Measurements from ENCODE around the gene EBNA1BP2. TPM values are rescaled to one million over a fixed set of nuclear protein-coding genes. Genes with fewer than 3 reads are reported as not detected.
"Not testable (repeated sequence)": the region's sequence is repeated elsewhere in the genome, so short reads cannot be mapped to it uniquely, and the experiment has no call there.

Gene EBNA1BP2
- total RNA-seq, 2 experiments from 2014 or later: 100 to 114 TPM

DNA sequence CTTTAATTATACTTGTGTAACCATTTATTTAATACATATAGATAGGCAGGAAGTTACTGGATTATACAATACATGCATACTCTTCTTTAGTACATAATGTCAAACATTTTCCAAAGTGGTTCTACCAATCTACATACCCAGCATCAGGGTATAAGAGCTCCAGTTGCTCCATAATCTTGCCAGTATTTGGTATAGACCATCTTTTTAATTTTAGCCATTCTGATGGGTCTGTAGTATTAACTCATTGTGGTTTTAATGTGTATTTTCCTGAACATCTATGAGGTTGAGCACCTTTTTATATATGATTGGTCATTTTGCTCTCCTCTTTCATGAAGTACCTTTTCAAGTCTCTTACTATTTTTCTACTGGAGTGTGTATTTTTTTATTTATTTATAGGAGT, 32.1 kb downstream of the EBNA1BP2 start:
- no peaks in the 10 kb centered on the region for H3K9me3 Mint-ChIP-seq (ENCODE audit: low read depth)
- ATAC-seq (no peak), DNase-seq (no peak)
- ChIA-PET CTCF (interaction anchor here (0.6 kb wide), 1 partner anchor 67 kb away, joined by 5 read pairs; no protein-coding TSS in a partner anchor), POLR2A (no interaction called here)
- intact Hi-C loops (cut with DNase I, micrococcal nuclease): no loop called here
- H3K27me3 Mint-ChIP-seq: peaks cover 44% of the 10 kb centered on the region
- no peaks in the 10 kb centered on the region for H3K36me3 Mint-ChIP-seq (ENCODE audit: low read depth)
- H3K4me1 Mint-ChIP-seq: no peaks in the 10 kb centered on the region
- H3K27ac Mint-ChIP-seq: no peak overlapping the region
- no peak overlapping the region for H3K4me3 Mint-ChIP-seq

DNA sequence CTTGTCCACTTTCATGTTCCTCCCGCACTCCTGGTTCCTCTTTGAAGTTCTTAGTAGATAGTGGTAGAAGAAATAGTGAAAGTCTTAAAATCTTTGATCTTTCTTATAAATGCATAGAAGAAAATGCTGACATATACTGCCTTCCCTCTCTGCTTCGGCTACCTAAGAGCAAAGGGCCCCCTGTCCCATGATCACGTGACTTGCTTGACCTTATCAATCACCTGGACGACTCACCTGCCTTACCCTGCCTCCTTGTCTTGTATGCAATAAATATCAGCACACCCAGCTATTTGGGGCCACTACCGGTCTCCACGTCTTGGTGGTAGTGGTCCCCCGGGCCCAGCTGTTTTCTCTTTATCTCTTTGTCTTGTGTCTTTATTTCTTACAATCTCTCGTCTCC, 32.8 kb downstream of the EBNA1BP2 start:
- H3K9me3 Mint-ChIP-seq (ENCODE audit: low read depth); H3K27ac Mint-ChIP-seq; intact Hi-C loops (cut with DNase I, micrococcal nuclease); POLR2A ChIA-PET; DNase-seq; H3K36me3 Mint-ChIP-seq (ENCODE audit: low read depth); H3K4me3 Mint-ChIP-seq; ATAC-seq; H3K4me1 Mint-ChIP-seq: not testable (repeated sequence)
- peaks cover 40% of the 10 kb centered on the region for H3K27me3 Mint-ChIP-seq
- CTCF ChIA-PET: interaction anchor here (0.6 kb wide), 1 partner anchor 66 kb away, joined by 5 read pairs; no protein-coding TSS in a partner anchor

DNA sequence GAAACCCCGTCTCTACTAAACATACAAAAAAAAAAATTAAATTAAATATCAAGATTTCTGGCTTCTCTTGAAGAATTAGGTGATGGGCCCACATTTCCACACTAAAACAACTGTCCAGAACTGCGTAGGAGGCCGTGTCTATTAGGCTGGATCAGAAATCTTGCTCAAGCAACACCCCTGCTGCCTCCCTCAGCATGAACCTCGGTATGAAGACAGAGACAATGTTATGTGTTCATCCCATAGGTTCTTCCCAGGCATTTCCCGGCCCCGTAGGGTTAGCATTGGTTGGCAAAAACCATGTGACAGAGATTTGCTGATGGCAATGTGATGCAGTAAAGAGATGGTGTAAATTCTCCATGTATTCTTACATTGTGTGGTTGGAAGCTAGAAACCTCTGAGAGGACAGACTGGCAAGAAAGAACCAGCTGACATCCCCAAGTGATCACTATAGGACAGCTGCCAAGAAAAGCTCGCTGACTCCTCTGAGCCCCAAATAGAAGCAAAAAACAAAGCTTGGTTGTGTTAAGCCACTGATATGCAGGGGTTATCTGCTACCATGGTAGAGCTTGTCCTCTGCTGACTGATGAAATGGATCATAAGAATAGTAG, 34.5 kb downstream of the EBNA1BP2 start:
- no peaks in the 10 kb centered on the region for H3K36me3 Mint-ChIP-seq (ENCODE audit: low read depth)
- no peak overlapping the region for H3K27ac Mint-ChIP-seq
- CTCF ChIA-PET: no interaction called here
- no peaks in the 10 kb centered on the region for H3K4me1 Mint-ChIP-seq
- no peak for ATAC-seq
- DNase-seq: no peak
- H3K4me3 Mint-ChIP-seq: no peak overlapping the region
- POLR2A ChIA-PET: no interaction called here
- no peaks in the 10 kb centered on the region for H3K9me3 Mint-ChIP-seq (ENCODE audit: low read depth)
- intact Hi-C loops (cut with DNase I, micrococcal nuclease): no loop called here
- peaks cover 27% of the 10 kb centered on the region for H3K27me3 Mint-ChIP-seq

DNA sequence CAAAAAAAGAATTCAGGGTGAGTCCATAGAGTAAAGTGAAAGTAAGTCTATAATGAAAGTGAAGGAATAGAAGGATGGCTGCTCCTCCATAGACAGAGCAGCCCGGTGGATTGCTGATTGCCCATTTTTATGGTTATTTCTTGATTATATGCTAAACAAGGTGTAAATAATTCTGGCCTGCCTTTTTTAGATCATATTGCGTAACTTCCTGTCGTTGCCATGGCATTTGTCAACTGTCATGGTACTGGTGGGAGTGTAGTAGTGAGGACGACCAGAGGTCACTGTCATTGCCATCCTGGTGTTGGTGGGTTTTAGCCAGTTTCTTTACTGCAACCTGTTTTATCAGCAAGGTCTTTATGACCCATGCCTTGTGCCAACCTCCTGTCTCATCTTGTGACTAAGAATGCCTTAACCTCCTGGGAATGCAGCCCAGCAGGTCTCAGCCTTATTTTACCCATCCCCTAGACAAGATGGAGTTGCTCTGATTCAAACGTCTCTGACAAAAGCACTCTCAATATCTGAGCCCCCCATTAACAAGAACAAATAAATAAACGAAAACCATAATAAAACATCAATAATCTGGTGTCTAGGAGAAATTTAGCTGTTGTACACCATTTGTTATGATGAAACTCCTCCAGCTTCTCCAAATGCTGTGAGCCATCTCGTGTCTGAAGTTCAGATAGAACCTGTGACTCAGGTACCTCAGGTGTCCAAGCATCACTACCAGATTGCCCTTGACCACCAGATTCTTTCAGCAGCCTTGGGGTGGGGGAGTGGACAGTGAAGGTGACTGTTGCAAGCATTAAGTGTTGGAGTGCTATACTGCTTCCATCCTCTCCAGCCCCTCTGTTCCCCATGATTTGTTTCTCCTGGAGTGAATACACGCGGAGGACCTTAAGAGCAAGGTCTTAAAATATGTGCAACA, 36.0 kb downstream of the EBNA1BP2 start:
- intact Hi-C loops (cut with DNase I, micrococcal nuclease): no loop called here
- ChIA-PET POLR2A (no interaction called here), CTCF (interaction anchor here (0.7 kb wide), 1 partner anchor 52 kb away, joined by 5 read pairs; no protein-coding TSS in a partner anchor)
- H3K4me3 Mint-ChIP-seq: no peak overlapping the region
- no peaks in the 10 kb centered on the region for H3K4me1 Mint-ChIP-seq
- ATAC-seq: no peak
- H3K9me3 Mint-ChIP-seq (ENCODE audit: low read depth): no peaks in the 10 kb centered on the region
- peaks cover 20% of the 10 kb centered on the region for H3K27me3 Mint-ChIP-seq
- DNase-seq: no peak
- no peaks in the 10 kb centered on the region for H3K36me3 Mint-ChIP-seq (ENCODE audit: low read depth)
- no peak overlapping the region for H3K27ac Mint-ChIP-seq

DNA sequence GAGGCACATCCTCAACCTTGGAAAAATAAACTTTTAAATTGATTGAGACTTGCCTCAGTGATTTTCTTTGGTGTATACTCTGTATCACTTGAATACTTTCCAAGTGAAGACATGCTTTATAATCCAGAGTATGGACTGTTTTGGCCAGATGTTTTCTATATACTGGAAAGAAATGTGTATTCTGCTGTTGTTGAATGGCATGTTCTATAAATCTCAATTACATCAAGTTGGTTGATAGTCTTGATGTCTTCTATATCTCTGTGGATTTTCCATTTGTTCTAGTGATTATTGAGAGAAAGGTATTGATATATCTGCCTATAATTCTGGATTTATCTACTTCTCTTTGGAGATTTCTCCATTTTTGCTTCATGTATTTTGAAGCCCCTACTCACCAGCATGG, 37.5 kb downstream of the EBNA1BP2 start:
- no peaks in the 10 kb centered on the region for H3K4me1 Mint-ChIP-seq
- H3K9me3 Mint-ChIP-seq (ENCODE audit: low read depth): no peaks in the 10 kb centered on the region
- H3K27ac Mint-ChIP-seq: no peak overlapping the region
- peaks cover 24% of the 10 kb centered on the region for H3K27me3 Mint-ChIP-seq
- ATAC-seq: no peak
- POLR2A ChIA-PET: no interaction called here
- no peak for DNase-seq
- no peaks in the 10 kb centered on the region for H3K36me3 Mint-ChIP-seq (ENCODE audit: low read depth)
- H3K4me3 Mint-ChIP-seq: no peak overlapping the region
- CTCF ChIA-PET: no interaction called here
- intact Hi-C loops (cut with DNase I, micrococcal nuclease): no loop called here

DNA sequence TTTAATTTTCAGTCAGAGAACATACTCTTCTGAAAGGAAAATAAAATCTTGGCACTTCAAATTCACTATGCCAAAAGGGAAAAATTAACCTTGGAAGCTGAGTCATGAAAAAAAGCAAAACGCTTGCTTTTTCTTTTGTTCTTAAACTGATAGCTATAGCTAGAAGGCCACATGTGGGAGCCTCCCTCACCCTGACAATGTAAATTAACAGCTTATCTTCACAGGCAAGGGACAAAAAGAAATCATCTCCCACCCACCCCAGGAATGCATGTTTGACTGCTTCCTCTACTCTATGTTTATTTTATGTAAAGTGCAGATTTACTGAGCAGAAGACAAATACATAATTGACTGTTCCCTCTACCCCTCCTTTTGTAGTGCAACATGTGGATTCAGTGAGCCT, 38.0 kb downstream of the EBNA1BP2 start:
- CTCF ChIA-PET: no interaction called here
- Mint-ChIP-seq H3K4me1 (no peaks in the 10 kb centered on the region), H3K9me3 (ENCODE audit: low read depth) (no peaks in the 10 kb centered on the region), H3K27me3 (peaks cover 23% of the 10 kb centered on the region), H3K36me3 (ENCODE audit: low read depth) (no peaks in the 10 kb centered on the region), H3K27ac (no peak overlapping the region), H3K4me3 (no peak overlapping the region)
- POLR2A ChIA-PET: no interaction called here
- ATAC-seq: no peak
- intact Hi-C loops (cut with DNase I, micrococcal nuclease): no loop called here
- DNase-seq: no peak

DNA sequence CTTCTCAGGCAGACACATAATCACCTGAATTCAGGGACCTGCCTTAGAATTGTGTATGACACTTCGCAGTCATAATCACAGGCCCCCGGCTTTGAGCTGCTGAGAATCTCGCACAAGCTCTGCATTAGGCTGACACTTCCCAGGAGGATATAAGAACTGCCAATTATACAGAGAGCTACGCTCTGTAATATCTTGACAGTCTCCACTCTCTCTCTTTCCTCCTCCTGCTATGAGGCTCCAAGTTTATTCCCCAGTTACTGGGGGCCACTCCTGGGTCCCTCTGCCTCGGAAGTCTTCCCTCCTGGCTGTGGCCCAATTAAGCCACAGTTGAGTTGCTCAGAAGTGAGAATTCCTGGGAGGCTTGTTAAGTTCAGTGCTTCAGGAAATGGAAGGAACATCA, 42.7 kb downstream of the EBNA1BP2 start:
- Mint-ChIP-seq H3K9me3 (ENCODE audit: low read depth) (no peaks in the 10 kb centered on the region), H3K27me3 (peaks cover 20% of the 10 kb centered on the region), H3K27ac (no peak overlapping the region), H3K4me1 (no peaks in the 10 kb centered on the region), H3K4me3 (no peak overlapping the region), H3K36me3 (ENCODE audit: low read depth) (no peaks in the 10 kb centered on the region)
- ChIA-PET CTCF (no interaction called here), POLR2A (no interaction called here)
- ATAC-seq (no peak), DNase-seq (no peak)
- intact Hi-C loops (cut with DNase I, micrococcal nuclease): no loop called here

DNA sequence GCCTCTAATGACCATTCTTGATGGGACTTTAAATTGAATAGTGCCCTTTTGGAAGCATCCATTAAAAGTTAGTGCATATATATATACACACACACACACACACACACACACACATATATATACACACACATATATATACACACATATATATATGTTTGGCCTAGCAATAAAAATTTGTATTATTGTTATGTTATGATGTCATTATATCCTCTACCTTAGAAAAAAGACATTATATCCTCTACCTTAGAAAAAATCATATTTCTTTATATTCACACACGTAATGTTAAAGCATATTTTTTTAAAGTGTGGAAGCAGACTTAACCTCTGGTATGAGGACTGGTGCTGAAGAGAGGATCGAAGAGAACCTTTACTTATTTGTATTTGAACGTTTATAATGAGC, 43.3 kb downstream of the EBNA1BP2 start:
- CTCF ChIA-PET: no interaction called here
- H3K4me3 Mint-ChIP-seq: no peak overlapping the region
- H3K9me3 Mint-ChIP-seq (ENCODE audit: low read depth): no peaks in the 10 kb centered on the region
- no peak for ATAC-seq
- peaks cover 18% of the 10 kb centered on the region for H3K27me3 Mint-ChIP-seq
- DNase-seq: no peak
- intact Hi-C loops (cut with DNase I, micrococcal nuclease): no loop called here
- no peaks in the 10 kb centered on the region for H3K36me3 Mint-ChIP-seq (ENCODE audit: low read depth)
- H3K4me1 Mint-ChIP-seq: no peaks in the 10 kb centered on the region
- H3K27ac Mint-ChIP-seq: no peak overlapping the region
- POLR2A ChIA-PET: no interaction called here

DNA sequence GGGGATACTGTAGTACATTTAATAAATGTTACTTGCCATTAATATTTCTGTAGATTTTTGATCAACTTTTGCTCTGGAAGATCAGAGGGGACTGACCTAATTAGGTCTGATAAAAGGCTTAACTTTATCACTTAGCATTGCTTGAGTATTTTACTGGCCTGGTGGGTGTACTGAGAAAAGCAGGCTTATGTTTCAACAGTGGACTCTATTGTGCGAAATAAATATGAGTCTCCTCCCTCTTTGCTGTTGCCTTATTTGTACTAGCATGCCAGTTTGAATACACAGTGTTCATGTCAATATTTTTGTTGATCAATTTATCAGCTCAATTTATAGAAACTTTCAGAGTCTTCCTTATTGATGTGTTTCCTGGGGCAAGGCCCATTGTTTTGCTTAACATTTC, 49.1 kb downstream of the EBNA1BP2 start:
- Mint-ChIP-seq H3K27me3 (peaks cover 18% of the 10 kb centered on the region), H3K4me1 (no peaks in the 10 kb centered on the region), H3K36me3 (ENCODE audit: low read depth) (no peaks in the 10 kb centered on the region), H3K9me3 (ENCODE audit: low read depth) (no peaks in the 10 kb centered on the region), H3K4me3 (no peak overlapping the region), H3K27ac (no peak overlapping the region)
- DNase-seq: no peak
- no peak for ATAC-seq
- intact Hi-C loops (cut with DNase I, micrococcal nuclease): no loop called here
- ChIA-PET POLR2A (no interaction called here), CTCF (no interaction called here)

DNA sequence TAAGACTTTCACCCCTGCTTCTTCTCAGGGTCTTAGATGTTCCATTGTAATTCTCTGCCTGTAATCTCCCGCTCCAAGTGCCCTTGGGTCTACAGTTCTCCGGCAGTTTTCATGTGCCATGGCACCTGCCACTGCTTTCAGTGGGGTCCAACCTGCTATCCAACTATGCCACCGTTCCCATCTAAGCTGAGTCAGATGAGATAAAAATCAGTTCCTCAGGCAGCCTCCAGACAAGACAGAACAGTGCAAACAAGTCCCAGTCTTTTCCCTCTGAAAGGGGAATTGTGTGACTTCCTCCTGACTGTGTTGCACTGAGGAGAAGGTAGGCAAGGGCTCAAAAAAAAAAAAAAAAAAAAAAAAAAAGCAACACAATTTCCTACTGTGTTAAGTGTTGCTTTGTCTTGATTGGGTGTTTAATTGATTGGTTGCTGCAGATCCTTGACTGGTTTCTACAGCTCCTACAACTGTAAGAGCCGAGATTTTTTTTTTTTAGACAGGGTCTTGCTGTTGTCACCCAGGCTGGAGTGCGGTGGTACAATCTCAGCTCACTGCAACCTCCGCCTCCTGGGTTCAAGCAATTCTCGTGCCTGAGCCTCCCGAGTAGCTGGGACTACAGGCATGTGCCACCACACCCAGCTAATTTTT, 50.7 kb downstream of the EBNA1BP2 start:
- CTCF ChIA-PET: interaction anchor here (1.4 kb wide), 1 partner anchor 26 kb away, joined by 3 read pairs; no protein-coding TSS in a partner anchor
- Mint-ChIP-seq H3K4me1 (no peaks in the 10 kb centered on the region), H3K36me3 (ENCODE audit: low read depth) (no peaks in the 10 kb centered on the region), H3K27me3 (peaks cover 15% of the 10 kb centered on the region), H3K27ac (no peak overlapping the region), H3K4me3 (no peak overlapping the region), H3K9me3 (ENCODE audit: low read depth) (no peaks in the 10 kb centered on the region)
- intact Hi-C loops (cut with DNase I, micrococcal nuclease): no loop called here
- DNase-seq (no peak), ATAC-seq (no peak)
- POLR2A ChIA-PET: no interaction called here

DNA sequence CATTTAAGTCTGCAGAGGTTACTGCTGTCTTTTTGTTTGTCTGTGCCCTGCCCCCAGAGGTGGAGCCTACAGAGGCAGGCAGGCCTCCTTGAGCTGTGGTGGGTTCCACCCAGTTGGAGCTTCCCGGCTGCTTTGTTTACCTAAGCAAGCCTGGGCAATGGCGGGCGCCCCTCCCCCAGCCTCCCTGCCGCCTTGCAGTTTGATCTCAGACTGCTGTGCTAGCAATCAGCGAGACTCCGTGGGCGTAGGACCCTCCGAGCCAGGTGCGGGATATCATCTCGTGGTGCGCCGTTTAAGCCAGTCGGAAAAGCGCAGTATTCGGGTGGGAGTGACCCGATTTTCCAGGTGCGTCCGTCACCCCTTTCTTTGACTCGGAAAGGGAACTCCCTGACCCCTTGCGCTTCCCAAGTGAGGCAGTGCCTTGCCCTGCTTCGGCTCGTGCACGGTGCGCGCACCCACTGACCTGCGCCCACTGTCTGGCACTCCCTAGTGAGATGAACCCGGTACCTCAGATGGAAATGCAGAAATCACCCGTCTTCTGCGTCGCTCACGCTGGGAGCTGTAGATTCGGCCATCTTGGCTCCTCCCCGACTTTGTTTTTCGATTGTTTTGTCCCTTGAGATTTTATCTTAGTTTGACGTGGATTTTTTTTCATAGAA, 52.0 kb downstream of the EBNA1BP2 start:
- intact Hi-C loops (cut with DNase I, micrococcal nuclease); H3K4me1 Mint-ChIP-seq; DNase-seq; H3K36me3 Mint-ChIP-seq (ENCODE audit: low read depth); H3K9me3 Mint-ChIP-seq (ENCODE audit: low read depth); ATAC-seq; POLR2A ChIA-PET; H3K27ac Mint-ChIP-seq; CTCF ChIA-PET; H3K4me3 Mint-ChIP-seq: not testable (repeated sequence)
- peaks cover 12% of the 10 kb centered on the region for H3K27me3 Mint-ChIP-seq
